ENCODE results near the gene C1D.

The C1D gene

DNA sequence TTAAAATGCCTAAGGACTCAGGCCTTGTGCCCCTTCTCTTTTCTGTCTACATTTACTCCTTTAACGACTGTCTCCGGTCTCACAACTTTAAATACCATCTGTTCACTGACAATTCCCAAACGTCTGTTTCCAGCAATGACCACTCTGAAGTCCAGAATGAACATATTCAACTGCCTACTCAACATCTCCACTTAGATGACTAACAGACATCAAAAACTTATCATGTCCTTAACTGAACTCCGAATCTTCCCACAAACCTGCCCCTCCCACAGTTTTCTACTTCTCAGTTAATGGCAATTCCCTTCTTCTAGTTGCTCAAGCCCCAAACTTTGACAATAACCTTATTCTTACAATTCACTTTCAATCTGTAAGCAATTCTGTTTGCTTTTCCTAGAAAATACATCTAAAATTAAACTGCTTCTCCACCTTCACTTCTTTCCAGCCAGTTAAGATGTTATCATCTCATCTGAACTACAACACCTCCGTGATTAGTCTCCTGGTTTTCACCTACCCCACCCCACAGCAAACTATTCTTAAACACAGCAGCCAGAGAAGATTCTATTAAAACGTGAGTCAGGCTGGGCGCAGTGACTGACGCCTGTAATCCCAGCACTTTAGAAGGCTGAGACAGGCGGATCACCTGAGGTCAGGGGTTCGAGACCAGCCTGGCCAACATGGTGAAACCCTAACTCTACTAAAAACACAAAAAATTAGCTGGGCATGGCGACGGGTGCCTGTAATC lies 2.8 kb downstream of the C1D start:
- H3K4me3 ChIP-seq (ENCODE audit: low read depth, low read length): no peak overlapping the region

DNA sequence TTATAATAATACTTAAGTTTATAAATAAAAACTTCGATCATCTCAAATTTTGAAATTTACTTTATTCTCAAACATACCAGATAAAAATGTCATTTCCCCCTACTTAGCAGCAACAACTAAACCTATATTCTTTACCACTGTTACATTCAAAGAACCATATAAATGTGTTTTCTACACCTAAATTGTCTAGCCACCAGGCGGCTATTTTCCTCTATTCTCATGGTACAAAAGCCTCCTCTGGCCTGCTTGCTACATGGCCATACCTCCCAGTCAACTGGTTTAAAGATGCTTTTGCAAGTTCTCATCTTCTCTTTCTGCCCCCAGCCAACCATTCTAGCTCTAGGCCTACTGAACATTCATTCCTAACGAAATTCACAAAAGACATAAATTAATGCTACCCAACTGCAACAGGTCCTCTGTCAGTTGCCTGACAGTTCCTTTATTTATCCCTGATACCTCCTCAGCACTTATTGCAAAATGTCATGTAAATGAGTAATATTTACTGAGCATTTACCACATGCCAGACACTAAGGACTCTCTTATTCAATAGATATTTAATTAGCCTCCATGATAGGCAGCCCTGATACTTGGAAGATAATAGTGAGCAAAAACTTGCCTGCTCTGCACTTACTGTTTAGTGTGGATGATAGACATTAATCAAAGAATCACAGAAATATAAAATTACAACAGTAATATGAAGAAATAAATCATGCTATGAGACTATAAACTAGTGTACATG lies 5.0 kb downstream of the C1D start:
- no peak overlapping the region for H3K4me3 ChIP-seq (ENCODE audit: low read depth, low read length)

- H3K4me3 ChIP-seq (ENCODE audit: low read depth, low read length): no peak overlapping the region
Observed at GRCh38 chr2:68052717-68053422, 9.9 kb downstream of the C1D start.

DNA sequence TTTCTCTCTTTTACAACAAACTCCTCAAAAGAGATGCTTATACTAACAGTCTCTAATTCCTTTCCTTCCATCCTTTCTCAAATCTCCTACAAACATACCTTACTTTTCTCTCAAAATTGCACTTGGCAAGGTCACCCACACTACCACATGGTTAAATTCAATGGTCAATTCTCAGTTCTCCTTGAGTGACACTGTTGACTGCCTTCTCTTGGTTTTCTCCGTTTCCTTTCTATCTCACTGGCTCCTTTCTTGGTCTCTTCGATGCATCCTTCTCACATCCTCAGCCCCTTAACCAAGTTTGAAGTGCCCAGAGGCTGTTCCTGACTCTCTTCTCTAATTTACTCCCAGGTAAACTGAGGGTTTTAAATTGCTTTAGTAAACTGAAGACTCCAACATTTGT lies 12.5 kb downstream of the C1D start:
- H3K4me3 ChIP-seq (ENCODE audit: low read depth, low read length): no peak overlapping the region

DNA sequence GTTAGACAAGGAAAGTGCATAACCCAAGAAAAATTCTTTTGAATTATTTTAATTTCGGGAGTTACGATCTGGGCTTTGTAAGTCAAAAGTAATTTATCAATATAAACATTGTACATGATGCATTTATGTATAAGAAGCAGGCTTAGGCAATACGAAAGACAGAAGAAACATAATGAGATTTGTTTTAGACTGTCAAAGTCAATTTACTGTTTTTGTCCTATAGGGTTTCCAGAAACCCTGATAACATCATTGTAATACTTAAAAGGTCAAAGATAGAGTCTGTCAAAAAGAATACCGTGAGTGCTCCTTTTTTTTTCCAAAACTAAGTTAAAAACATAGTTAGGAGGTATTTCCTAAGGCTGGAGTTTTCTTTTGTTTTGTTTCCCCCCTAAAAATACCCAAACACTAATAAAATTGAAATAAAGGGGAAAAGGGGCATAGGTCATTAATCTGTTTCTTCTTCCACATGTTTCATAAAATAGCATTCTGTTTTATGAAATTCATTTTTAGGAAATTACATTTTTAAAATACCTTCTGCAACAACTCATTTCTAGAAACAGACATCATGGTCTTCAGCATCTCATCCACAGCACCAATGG lies 16.1 kb downstream of the C1D start:
- no peak overlapping the region for H3K4me3 ChIP-seq (ENCODE audit: low read depth, low read length)

- H3K4me3 ChIP-seq (ENCODE audit: low read depth, low read length): no peak overlapping the region
Observed at GRCh38 chr2:68046224-68046623, 16.6 kb downstream of the C1D start.

GRCh38 chr2:68045342-68045741 lies 17.5 kb downstream of the C1D start:
- H3K4me3 ChIP-seq (ENCODE audit: low read depth, low read length): no peak overlapping the region

GRCh38 chr2:68044099-68044498 lies 18.7 kb downstream of the C1D start:
- H3K4me3 ChIP-seq (ENCODE audit: low read depth, low read length): no peak overlapping the region

GRCh38 chr2:68043695-68044094 lies 19.1 kb downstream of the C1D start:
- no peak overlapping the region for H3K4me3 ChIP-seq (ENCODE audit: low read depth, low read length)

GRCh38 chr2:68043032-68043431 lies 19.8 kb downstream of the C1D start:
- no peak overlapping the region for H3K4me3 ChIP-seq (ENCODE audit: low read depth, low read length)

DNA sequence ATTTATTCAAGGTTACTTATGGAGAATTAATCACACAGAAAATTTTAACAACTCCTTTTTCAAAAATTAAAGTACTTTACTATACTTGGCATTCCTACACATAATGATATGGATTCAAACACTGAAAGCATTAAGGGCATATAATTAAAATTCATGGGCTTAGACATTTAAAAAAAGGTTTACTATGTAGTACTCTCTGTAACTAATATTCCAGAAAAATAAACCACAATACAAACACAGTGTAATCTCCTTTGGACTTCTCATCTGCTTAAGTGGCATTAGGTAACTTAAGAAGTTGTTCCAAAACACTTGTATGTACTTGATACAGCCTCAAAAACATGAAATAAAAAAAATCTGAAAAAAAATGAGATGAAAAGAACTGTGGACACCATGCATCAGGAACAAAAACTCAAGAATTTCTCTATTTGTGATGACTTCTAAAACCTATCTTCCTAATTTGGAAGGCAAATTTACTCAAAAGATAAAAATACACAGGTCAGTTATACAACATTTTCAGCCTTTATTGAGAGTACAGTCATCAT lies 21.0 kb downstream of the C1D start:
- H3K4me3 ChIP-seq (ENCODE audit: low read depth, low read length): no peak overlapping the region

GRCh38 chr2:68040078-68040477 lies 22.7 kb downstream of the C1D start:
- no peak overlapping the region for H3K4me3 ChIP-seq (ENCODE audit: low read depth, low read length)

DNA sequence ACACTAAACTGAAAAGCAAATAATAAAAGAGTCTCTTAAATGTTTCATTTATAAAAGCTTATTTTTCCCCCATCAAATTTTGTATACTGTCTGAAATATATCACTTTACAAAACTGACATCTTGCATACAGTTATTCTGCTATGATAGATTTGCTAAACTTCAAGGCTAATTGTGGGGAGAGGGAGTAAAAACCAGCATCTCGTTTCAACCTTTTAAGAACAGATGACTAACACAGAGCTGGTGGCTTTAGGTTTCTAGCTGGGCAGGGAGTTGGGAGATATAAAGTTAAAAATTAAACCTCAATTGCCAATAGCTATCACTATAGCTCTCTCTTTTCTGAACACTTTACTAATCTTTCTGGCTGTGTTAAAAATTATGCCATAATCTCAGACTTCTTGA lies 23.5 kb downstream of the C1D start:
- no peak overlapping the region for H3K4me3 ChIP-seq (ENCODE audit: low read depth, low read length)

- no peak overlapping the region for H3K4me3 ChIP-seq (ENCODE audit: low read depth, low read length)
Observed at GRCh38 chr2:68032702-68033101, 30.1 kb downstream of the C1D start.

- H3K4me3 ChIP-seq (ENCODE audit: low read depth, low read length): no peak overlapping the region
Observed at GRCh38 chr2:68031542-68032160, 31.2 kb downstream of the C1D start.

DNA sequence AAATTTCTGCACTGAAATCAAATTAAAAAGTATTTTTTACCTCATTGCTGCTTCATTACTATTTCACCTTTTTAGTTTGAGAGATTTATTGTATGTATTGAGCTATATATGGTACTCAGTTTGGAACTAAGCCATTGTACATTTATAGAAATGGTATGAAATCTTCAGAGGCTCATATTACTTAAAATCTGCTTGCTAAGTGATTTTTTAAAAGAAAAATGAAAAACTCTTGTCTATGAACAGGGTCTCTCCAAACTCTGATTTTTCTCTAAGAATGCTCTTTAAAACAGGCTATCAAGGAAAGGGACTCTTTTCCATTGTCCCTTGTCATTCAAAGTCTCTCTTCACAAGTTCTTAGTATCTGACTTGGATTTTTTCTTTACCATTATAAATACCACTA lies 31.8 kb downstream of the C1D start:
- H3K4me3 ChIP-seq (ENCODE audit: low read depth, low read length): no peak overlapping the region

DNA sequence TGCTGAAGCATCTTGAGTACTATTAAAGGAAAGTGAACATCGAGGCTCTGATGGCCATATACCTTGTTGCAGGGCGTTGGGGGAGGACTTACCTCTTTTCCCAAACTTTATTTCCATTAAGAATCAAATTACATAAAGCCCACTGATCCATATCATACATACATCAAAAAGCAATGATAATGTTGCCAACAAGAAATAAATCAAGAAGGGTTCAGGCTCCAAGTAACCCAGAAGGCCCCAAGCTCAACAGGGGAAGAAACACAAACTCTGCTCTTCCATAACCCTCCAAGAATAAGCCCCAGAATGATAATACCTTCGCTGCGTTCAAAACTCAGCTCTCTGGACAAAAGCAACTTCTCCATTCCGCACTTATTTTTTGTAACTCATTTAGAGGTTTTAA lies 32.3 kb downstream of the C1D start:
- no peak overlapping the region for H3K4me3 ChIP-seq (ENCODE audit: low read depth, low read length)

- H3K4me3 ChIP-seq (ENCODE audit: low read depth, low read length): no peak overlapping the region
Observed at GRCh38 chr2:68027959-68028358, 34.8 kb downstream of the C1D start.

DNA sequence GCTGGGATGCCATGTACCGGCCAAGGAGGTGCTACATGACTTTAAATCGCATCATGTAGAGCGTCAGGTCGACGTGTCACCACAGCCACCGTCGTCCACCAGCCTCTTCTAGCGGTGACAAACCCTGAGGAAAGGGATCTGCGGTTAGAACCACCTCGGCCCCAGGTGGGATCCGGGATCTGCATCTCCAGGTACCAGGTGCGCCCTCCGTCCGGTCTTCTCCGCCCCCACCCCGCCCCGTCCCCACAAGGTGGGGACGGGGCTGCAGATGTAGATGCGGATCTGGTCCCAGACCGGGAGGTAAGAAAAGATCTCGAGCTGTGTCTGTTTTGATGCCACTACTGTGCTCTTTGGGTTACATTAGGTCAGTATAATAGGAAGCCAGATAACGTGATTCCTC lies 38.4 kb downstream of the C1D start:
- H3K4me3 ChIP-seq (ENCODE audit: low read depth, low read length): no peak overlapping the region

- H3K4me3 ChIP-seq (ENCODE audit: low read depth, low read length): no peak overlapping the region
Observed at GRCh38 chr2:68023904-68024303, 38.9 kb downstream of the C1D start.

DNA sequence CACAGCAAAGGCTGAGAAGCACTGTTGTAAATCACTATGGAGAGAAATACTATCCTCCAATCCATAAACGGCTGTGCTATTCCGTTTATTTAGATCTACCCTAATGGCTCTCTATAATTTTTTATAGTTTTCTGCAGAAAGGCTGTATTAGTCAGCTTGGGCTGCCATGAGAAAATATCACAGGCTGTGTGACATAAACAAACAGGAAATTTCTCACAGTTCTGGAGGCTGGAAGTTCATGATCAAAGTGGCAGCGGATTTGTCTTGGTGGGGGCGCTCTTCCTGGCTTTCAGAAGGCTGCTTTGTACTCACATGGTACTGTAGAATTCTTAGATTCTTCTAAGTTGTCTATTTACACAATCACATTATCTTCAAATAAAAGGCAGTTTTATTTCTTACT lies 44.1 kb downstream of the C1D start:
- H3K4me3 ChIP-seq (ENCODE audit: low read depth, low read length): no peak overlapping the region

All from iPS-11a (cell line).